NCI-H1105 treated with DMSO at 0.1 percent for 48 hours (cell line): ENCODE results near the gene EMCN.
"Not testable (repeated sequence)": the region's sequence is repeated elsewhere in the genome, so short reads cannot be mapped to it uniquely, and the experiment has no call there.

Experiments
- DNase-seq: peaks from one replicate; lab custom pipeline; 2025; lab: John Stamatoyannopoulos, UW

Gene EMCN

GRCh38 chr4:100379583-100380105 lies 138.2 kb downstream of the EMCN start:
- DNase-seq: no peak

GRCh38 chr4:100372432-100372831 lies 145.4 kb downstream of the EMCN start:
- no peak for DNase-seq

- DNase-seq: no peak
Observed at GRCh38 chr4:100369871-100370270, 148.0 kb downstream of the EMCN start.

GRCh38 chr4:100367451-100367850 lies 150.4 kb downstream of the EMCN start:
- DNase-seq: no peak

GRCh38 chr4:100366213-100366612 lies 151.6 kb downstream of the EMCN start:
- DNase-seq: no peak

GRCh38 chr4:100362366-100362765 lies 155.5 kb downstream of the EMCN start:
- DNase-seq: no peak

- DNase-seq: no peak
Observed at GRCh38 chr4:100361336-100361735, 156.5 kb downstream of the EMCN start.

- DNase-seq: no peak
Observed at GRCh38 chr4:100360211-100360610, 157.6 kb downstream of the EMCN start.

GRCh38 chr4:100359441-100359840 lies 158.4 kb downstream of the EMCN start:
- DNase-seq: no peak

GRCh38 chr4:100357542-100357941 lies 160.3 kb downstream of the EMCN start:
- DNase-seq: no peak

- no peak for DNase-seq
Observed at GRCh38 chr4:100356172-100356571, 161.7 kb downstream of the EMCN start.

GRCh38 chr4:100352352-100352751 lies 165.5 kb downstream of the EMCN start:
- not testable (repeated sequence) for DNase-seq

GRCh38 chr4:100348473-100348872 lies 169.3 kb downstream of the EMCN start:
- DNase-seq: no peak

- DNase-seq: no peak
Observed at GRCh38 chr4:100347241-100347640, 170.6 kb downstream of the EMCN start.

- DNase-seq: no peak
Observed at GRCh38 chr4:100345585-100345984, 172.2 kb downstream of the EMCN start.
